Lower leg skin (tissue), 4 donors: ENCODE data around the gene SNCB. TPM values are rescaled to one million over a fixed set of nuclear protein-coding genes. Genes with fewer than 3 reads are reported as not detected.

ENCODE experiments used
- DNase-seq, 2 donors: peaks; one replicate each; pipeline ENCODE4 v3.0.0-alpha.2; 2019; ENCODE audit warnings: low spot score in 2 of 2
- H3K4me3 ChIP-seq: fragments of 200-600 bp; sonication (generic); 2 replicates; pipeline ENCODE4 v1.5.1; 2017; ENCODE audit warnings: mild to moderate bottlenecking, low read depth; ENCODE audit not compliant: poor library complexity, severe bottlenecking
- CTCF ChIP-seq, 3 donors: fragments of 450-650 bp; IDR thresholded peaks; one replicate each; pipeline ENCODE4 v1.5.1; 2016; ENCODE audit warnings: antibody characterized with exemption in 3 of 3, mild to moderate bottlenecking in 3 of 3, moderate library complexity in 2 of 3
- POLR2A ChIP-seq, 2 donors: fragments of 450-650 bp; IDR thresholded peaks; one replicate each; pipeline ENCODE4 v1.6.1; 2016 to 2017; ENCODE audit warnings: antibody characterized with exemption in 2 of 2, mild to moderate bottlenecking in 1 of 2, moderate library complexity in 1 of 2
- WGBS, 2 donors: methylation state at CpG; one replicate each; pipeline ENCODE4 v1.1.5; 2018; 5-methylcytosine and 5-hydroxymethylcytosine counted together
- intact Hi-C: fragments of 100-400 bp; cut with DNase I; formaldehyde crosslinking; loops from one replicate; pipeline ENCODE4 v1.15.0; 2023; ENCODE audit warnings: low total_unique reads
- total RNA-seq, 4 donors: library from RNA; depleted of rRNA; stranded (reverse); fragments of >200 nt; gene quantifications; one replicate each; pipeline ENCODE4 v1.1.0, GENCODE V29; 2016

SNCB gene
- total RNA-seq, 4 donors from 2014 or later, result not detected

- intact Hi-C loops, result no loop called here
- 0% methylated on average over 2 of the region's 101 CpGs; no CpG with 5 or more reads in 1 of the 2 donors for WGBS, 2 donors
- DNase-seq, result no peak
- TF ChIP-seq CTCF (IDR thresholded peaks at IDR 0.05) (no peak), POLR2A (IDR thresholded peaks at IDR 0.05) (no peak)
- peak within 1 kb of the TSS; percentile 33 for H3K4me3 ChIP-seq
Measured at GRCh38 chr5:176609724-176610434, 20.5 kb downstream of the SNCB start, which contains the start of gene GPRIN1. Gene GPRIN1, minus strand, starts transcription at chr5:176610156. Its CDS starts 10,322 bp downstream, at chr5:176599834.

- 29 to 34% methylated on average over 33 to 45 of the region's 46 CpGs for WGBS, 2 donors
Measured at GRCh38 chr5:176608937-176609723, 21.2 kb downstream of the SNCB start.

GRCh38 chr5:176608142-176608705, 22.1 kb downstream of the SNCB start:
- intact Hi-C loops, result no loop called here
- 70 to 82% methylated on average over 3 to 4 of the region's 4 CpGs for WGBS, 2 donors

More at GRCh38 chr5:176608937-176609723, 21.2 kb downstream of the SNCB start:
- no peak for DNase-seq
- H3K4me3 ChIP-seq, result no peak overlapping the region
- intact Hi-C loops, result no loop called here
- no peak for TF ChIP-seq POLR2A (IDR thresholded peaks at IDR 0.05)
- TF ChIP-seq CTCF (IDR thresholded peaks at IDR 0.05), result no peak

GRCh38 chr5:176606875-176607274, 23.5 kb downstream of the SNCB start:
- WGBS, 2 donors, result 89 to 94% methylated on average over 3 of the region's 3 CpGs
- H3K4me3 ChIP-seq, result no peak overlapping the region
- no peak for DNase-seq
- TF ChIP-seq POLR2A (IDR thresholded peaks at IDR 0.05) (no peak), CTCF (IDR thresholded peaks at IDR 0.05) (no peak)
- intact Hi-C loops, result no loop called here

More at GRCh38 chr5:176608142-176608705, 22.1 kb downstream of the SNCB start:
- H3K4me3 ChIP-seq, result no peak overlapping the region
- no peak for TF ChIP-seq CTCF (IDR thresholded peaks at IDR 0.05)
- TF ChIP-seq POLR2A (IDR thresholded peaks at IDR 0.05), result no peak
- DNase-seq, result no peak

- 64 to 79% methylated on average over 3 of the region's 3 CpGs for WGBS, 2 donors
- intact Hi-C loops, result no loop called here
- no peak overlapping the region for H3K4me3 ChIP-seq
- DNase-seq, result no peak
- TF ChIP-seq CTCF (IDR thresholded peaks at IDR 0.05) (no peak), POLR2A (IDR thresholded peaks at IDR 0.05) (no peak)
Measured at GRCh38 chr5:176606032-176606431, 24.3 kb downstream of the SNCB start.
